ENCODE data around the gene JPT1. TPM values are rescaled to one million over a fixed set of nuclear protein-coding genes. Genes with fewer than 3 reads are reported as not detected.
"Not testable (repeated sequence)": the region's sequence is repeated elsewhere in the genome, so short reads cannot be mapped to it uniquely, and the experiment has no call there.

Gene JPT1
- total RNA-seq, 6 experiments from 2014 or later = 236 to 276 (median 265) TPM

GRCh38 chr17:75178453-75178852, 24.1 kb upstream of the JPT1 start:
- peaks cover 16% of the 10 kb centered on the region for H3K4me1 Mint-ChIP-seq (ENCODE audit: low read depth)
- TF ChIP-seq CTCF (IDR thresholded peaks at IDR 0.05) = no peak

GRCh38 chr17:75176625-75177024, 22.3 kb upstream of the JPT1 start:
- Mint-ChIP-seq H3K27me3 (ENCODE audit: insufficient read depth) (no peaks in the 10 kb centered on the region), H3K9me3 (no peaks in the 10 kb centered on the region), H3K4me1 (ENCODE audit: low read depth) (peaks cover 12% of the 10 kb centered on the region; the same call in 1 of the 2 replicates), H3K36me3 (ENCODE audit: low read depth) (peaks cover 27% of the 10 kb centered on the region), H3K27ac (no peak overlapping the region), H3K4me3 (no peak overlapping the region)
- TF ChIP-seq CTCF (IDR thresholded peaks at IDR 0.05) = no peak
- DNase-seq = no peak

More at GRCh38 chr17:75178453-75178852, 24.1 kb upstream of the JPT1 start:
- H3K9me3 Mint-ChIP-seq = no peaks in the 10 kb centered on the region
- no peak overlapping the region for H3K4me3 Mint-ChIP-seq
- no peak for DNase-seq
- peaks cover 24% of the 10 kb centered on the region for H3K36me3 Mint-ChIP-seq (ENCODE audit: low read depth)
- H3K27me3 Mint-ChIP-seq (ENCODE audit: insufficient read depth) = no peaks in the 10 kb centered on the region
- H3K27ac Mint-ChIP-seq = no peak overlapping the region

GRCh38 chr17:75174996-75175395, 20.7 kb upstream of the JPT1 start:
- peaks cover 6% of the 10 kb centered on the region; the same call in 1 of the 2 replicates for H3K4me1 Mint-ChIP-seq (ENCODE audit: low read depth)
- no peak for TF ChIP-seq CTCF (IDR thresholded peaks at IDR 0.05)
- H3K27me3 Mint-ChIP-seq (ENCODE audit: insufficient read depth) = no peaks in the 10 kb centered on the region
- no peaks in the 10 kb centered on the region for H3K9me3 Mint-ChIP-seq
- no peak overlapping the region for H3K27ac Mint-ChIP-seq
- DNase-seq = no peak
- H3K4me3 Mint-ChIP-seq = no peak overlapping the region
- H3K36me3 Mint-ChIP-seq (ENCODE audit: low read depth) = peaks cover 20% of the 10 kb centered on the region; the same call in 1 of the 2 replicates

GRCh38 chr17:75173526-75173925, 19.2 kb upstream of the JPT1 start:
- Mint-ChIP-seq H3K4me1 (ENCODE audit: low read depth) (peaks cover 6% of the 10 kb centered on the region; the same call in 1 of the 2 replicates), H3K4me3 (no peak overlapping the region), H3K9me3 (no peaks in the 10 kb centered on the region), H3K27ac (peak overlapping the region; percentile 52; the same call in 1 of the 2 replicates), H3K27me3 (ENCODE audit: insufficient read depth) (no peaks in the 10 kb centered on the region), H3K36me3 (ENCODE audit: low read depth) (peaks cover 20% of the 10 kb centered on the region; the same call in 1 of the 2 replicates)
- no peak for DNase-seq
- no peak for TF ChIP-seq CTCF (IDR thresholded peaks at IDR 0.05)

- Mint-ChIP-seq H3K27me3 (ENCODE audit: insufficient read depth) (no peaks in the 10 kb centered on the region), H3K9me3 (no peaks in the 10 kb centered on the region), H3K4me1 (ENCODE audit: low read depth) (peaks cover 6% of the 10 kb centered on the region; the same call in 1 of the 2 replicates), H3K27ac (no peak overlapping the region), H3K36me3 (ENCODE audit: low read depth) (peaks cover 14% of the 10 kb centered on the region; the same call in 1 of the 2 replicates), H3K4me3 (no peak overlapping the region)
- no peak for TF ChIP-seq CTCF (IDR thresholded peaks at IDR 0.05)
- DNase-seq = no peak
Observed at GRCh38 chr17:75168998-75169397, 14.7 kb upstream of the JPT1 start.

GRCh38 chr17:75164606-75165005, 10.3 kb upstream of the JPT1 start:
- not testable (repeated sequence) for H3K27ac Mint-ChIP-seq; H3K4me3 Mint-ChIP-seq; H3K27me3 Mint-ChIP-seq (ENCODE audit: insufficient read depth); H3K36me3 Mint-ChIP-seq (ENCODE audit: low read depth); DNase-seq; H3K9me3 Mint-ChIP-seq
- H3K4me1 Mint-ChIP-seq (ENCODE audit: low read depth) = peaks cover 11% of the 10 kb centered on the region

Measured in HFFc6 (cell line).